Activated T-cell treated with anti-CD3 and anti-CD28 coated beads for 48 hours (primary cell): ENCODE results near the gene GJC1.

Experiments used
- DNase-seq: peaks from one replicate; pipeline ENCODE4 v3.0.0-alpha.2; 2020; ENCODE audit warnings: low read depth

GJC1 gene

GRCh38 chr17:44798356-44798755, 31.7 kb downstream of the GJC1 start:
- no peak for DNase-seq

GRCh38 chr17:44797802-44798201, 32.3 kb downstream of the GJC1 start:
- DNase-seq, result no peak

GRCh38 chr17:44796731-44797130, 33.4 kb downstream of the GJC1 start:
- DNase-seq, result no peak

- DNase-seq, result no peak
Measured at GRCh38 chr17:44795928-44796327, 34.2 kb downstream of the GJC1 start.

- no peak for DNase-seq
Measured at GRCh38 chr17:44795421-44795820, 34.7 kb downstream of the GJC1 start.

GRCh38 chr17:44794851-44795413, 35.2 kb downstream of the GJC1 start:
- no peak for DNase-seq

- DNase-seq, result no peak
Measured at GRCh38 chr17:44793885-44794842, 35.9 kb downstream of the GJC1 start.

GRCh38 chr17:44792276-44792675, 37.8 kb downstream of the GJC1 start:
- DNase-seq, result no peak

- no peak for DNase-seq
Measured at GRCh38 chr17:44788139-44788538, 41.9 kb downstream of the GJC1 start.

GRCh38 chr17:44787271-44787940, 42.7 kb downstream of the GJC1 start:
- DNase-seq, result no peak

- DNase-seq, result no peak
Measured at GRCh38 chr17:44786551-44787081, 43.5 kb downstream of the GJC1 start.

GRCh38 chr17:44785921-44786320, 44.2 kb downstream of the GJC1 start:
- no peak for DNase-seq

GRCh38 chr17:44782326-44782850, 47.7 kb downstream of the GJC1 start:
- no peak for DNase-seq

GRCh38 chr17:44781551-44782325, 48.3 kb downstream of the GJC1 start:
- no peak for DNase-seq

GRCh38 chr17:44780845-44781480, 49.1 kb downstream of the GJC1 start:
- no peak for DNase-seq

GRCh38 chr17:44780161-44780560, 49.9 kb downstream of the GJC1 start:
- no peak for DNase-seq

GRCh38 chr17:44779211-44780025, 50.7 kb downstream of the GJC1 start:
- DNase-seq, result peak; percentile 76

- no peak for DNase-seq
Measured at GRCh38 chr17:44778656-44779210, 51.4 kb downstream of the GJC1 start.

- no peak for DNase-seq
Measured at GRCh38 chr17:44777394-44778348, 52.4 kb downstream of the GJC1 start.
